ENCODE measurements around the gene B3GAT3.
A peak's percentile ranks its signal among the peaks of the same experiment; 100 is the strongest.
"Not testable (repeated sequence)": the region's sequence is repeated elsewhere in the genome, so short reads cannot be mapped to it uniquely, and the experiment has no call there.

Gene B3GAT3

DNA sequence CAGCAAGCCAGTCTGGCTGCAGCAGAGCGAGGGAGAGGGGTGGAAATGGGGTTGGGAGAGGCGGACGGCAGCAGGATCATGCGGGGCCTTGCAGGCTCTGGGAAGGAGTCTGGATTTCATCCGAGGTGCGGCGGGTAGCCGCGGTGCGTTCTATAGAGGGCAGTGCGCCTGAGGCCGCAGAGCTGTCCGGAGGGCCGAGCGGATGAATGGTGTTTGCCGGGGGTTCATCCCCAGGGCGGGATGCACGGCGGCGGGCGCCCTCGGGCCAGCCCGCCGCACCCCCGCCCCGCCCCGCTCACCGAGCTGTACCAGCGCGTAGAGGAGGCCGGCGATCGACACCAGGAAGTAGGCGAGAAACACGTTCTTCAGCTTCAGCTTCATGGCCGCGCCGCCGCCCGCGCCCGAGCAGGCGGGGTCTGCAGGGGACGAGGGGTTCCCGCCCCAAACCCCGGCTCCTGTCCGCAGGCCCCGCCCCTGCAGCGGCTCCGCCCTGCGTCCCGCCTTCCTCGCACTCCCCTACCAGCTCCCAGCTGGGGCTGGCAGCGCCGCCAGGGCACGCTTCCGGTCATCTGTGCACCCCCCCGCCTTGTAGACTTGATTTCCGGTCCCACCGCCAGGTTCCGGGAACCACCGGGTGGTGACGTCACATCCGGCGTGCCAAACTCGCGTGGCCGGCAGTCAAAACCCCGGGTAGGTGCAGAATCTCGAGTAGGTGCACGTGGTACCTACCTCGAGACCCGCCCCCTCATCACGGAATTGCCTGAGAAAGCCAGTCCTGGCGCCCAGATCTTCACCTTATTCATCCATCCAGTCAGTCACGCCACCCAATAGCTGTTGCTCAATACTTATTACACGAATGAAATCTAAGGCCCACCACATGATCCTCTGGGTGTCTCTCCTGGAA is at the start of gene B3GAT3:
Gene B3GAT3 (minus strand): TSS at position 420 of the 904 bp plus-strand sequence. CDS start 39 bp downstream, at position 381.
- DNase-seq (ENCODE audit: low read depth in 2 of 2) = peak; percentile 81 to 87

DNA sequence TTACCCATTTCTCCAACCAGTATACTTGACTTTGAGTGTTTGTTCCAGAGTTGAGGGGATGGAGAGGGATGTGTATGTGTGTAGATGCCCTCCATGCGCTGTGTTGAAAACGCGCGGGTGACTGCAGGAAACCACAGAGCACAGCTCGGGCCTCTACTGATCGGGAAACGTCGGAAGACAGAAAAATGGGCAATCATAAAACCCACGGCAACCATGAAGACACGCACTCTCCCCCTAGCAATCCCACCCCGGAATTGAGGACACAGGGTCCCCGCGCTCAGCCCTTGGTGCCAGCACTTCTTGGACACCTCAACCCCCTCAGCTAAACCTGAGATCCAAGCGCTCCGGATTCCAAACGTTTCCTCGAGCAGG is 49.4 kb upstream of the B3GAT3 start:
- peak in 1 of 2 experiments; percentile 70 for DNase-seq (ENCODE audit: low read depth in 2 of 2)

- no peak for DNase-seq (ENCODE audit: low read depth in 2 of 2)
Observed at GRCh38 chr11:62669420-62670161, 47.8 kb upstream of the B3GAT3 start.

DNA sequence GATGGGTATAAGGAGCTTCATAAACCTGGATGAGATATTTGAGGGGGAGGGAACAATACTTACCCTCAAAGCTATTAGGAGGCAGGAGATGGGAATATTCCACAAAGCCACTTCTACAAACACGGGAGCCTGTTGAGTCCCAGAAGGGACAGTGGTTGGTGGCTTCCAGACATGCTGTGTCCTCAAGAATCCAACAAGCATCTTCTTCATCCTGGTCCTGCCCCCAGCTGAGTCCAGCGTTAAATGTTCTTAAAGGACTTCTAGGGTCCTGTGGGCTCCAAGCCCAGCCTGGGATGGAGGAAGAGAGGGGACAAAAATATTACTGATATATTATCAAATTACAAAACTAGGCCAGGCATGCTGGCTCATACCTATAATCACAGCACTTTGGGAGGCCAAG is 45.7 kb upstream of the B3GAT3 start:
- no peak for DNase-seq (ENCODE audit: low read depth in 2 of 2)

DNA sequence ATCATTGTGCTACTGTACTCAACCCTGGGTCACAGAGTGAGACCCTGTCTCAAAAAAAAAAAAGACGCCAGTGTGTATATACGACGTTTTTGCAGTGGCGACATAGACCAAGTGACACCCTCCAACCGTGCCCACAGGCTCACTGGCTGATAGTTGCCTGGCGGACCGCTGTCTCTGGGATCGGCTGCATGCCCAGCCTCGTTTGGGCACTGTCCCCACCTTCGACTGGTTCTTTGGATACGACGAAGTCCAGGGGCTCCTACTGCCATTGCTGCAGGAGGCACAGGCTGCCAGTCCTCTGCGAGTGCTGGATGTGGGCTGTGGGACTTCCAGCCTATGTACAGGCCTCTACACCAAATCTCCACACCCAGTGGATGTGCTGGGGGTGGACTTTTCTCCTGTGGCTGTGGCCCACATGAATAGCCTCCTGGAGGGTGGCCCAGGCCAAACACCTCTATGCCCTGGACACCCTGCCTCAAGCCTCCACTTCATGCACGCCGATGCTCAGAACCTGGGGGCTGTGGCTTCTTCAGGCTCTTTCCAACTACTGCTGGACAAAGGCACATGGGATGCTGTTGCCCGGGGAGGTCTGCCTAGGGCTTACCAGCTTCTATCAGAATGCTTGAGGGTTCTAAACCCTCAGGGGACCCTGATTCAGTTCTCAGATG is 44.6 kb upstream of the B3GAT3 start:
- no peak for DNase-seq (ENCODE audit: low read depth in 2 of 2)

DNA sequence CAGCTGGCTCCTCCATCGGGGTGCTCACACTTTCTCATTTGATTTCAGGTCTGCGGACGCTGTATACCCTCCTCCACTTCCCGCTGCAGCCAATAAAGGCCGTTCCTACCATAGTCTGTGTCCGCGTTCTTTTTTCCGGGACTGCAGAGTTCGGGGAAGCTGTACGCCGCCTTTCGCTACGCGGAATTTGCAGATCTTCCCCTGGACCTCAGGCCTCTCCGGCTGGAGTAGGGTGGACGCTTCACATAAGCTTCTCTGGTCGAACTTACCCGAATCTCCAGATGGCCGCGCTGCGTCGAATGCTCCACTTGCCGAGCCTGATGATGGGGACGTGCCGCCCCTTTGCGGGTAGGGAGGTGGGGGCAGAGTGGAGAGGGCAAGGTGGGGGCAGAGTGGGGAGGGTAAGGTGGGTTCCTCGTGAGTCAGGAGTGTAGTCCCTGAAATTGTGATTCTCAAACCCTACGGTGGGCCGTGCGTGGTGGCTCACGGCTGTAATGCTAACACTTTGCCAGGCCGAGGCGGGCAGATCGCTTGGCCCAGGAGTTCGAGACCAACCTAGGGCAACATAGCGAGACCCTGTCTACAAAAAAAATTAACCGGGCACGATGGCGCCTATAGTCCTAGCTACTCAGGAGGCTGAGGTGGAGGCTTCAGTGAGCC is 43.9 kb upstream of the B3GAT3 start:
- DNase-seq (ENCODE audit: low read depth in 2 of 2) = no peak

- DNase-seq (ENCODE audit: low read depth in 2 of 2) = peak; percentile 83 to 85
Observed at GRCh38 chr11:62665075-62665598, 43.4 kb upstream of the B3GAT3 start, which contains the start of the genes C11orf98 and CSKMT. Gene C11orf98 (minus strand): TSS chr11:62665210. CDS start chr11:62665169, 41 bp downstream. Gene CSKMT (plus strand): TSS chr11:62665312. CDS start chr11:62665880, 568 bp downstream.

GRCh38 chr11:62664405-62665074 is 42.8 kb upstream of the B3GAT3 start:
- no peak for DNase-seq (ENCODE audit: low read depth in 2 of 2)

- no peak for DNase-seq (ENCODE audit: low read depth in 2 of 2)
Observed at GRCh38 chr11:62656796-62657429, 35.1 kb upstream of the B3GAT3 start.

- no peak for DNase-seq (ENCODE audit: low read depth in 2 of 2)
Observed at GRCh38 chr11:62654297-62654696, 32.5 kb upstream of the B3GAT3 start.

DNA sequence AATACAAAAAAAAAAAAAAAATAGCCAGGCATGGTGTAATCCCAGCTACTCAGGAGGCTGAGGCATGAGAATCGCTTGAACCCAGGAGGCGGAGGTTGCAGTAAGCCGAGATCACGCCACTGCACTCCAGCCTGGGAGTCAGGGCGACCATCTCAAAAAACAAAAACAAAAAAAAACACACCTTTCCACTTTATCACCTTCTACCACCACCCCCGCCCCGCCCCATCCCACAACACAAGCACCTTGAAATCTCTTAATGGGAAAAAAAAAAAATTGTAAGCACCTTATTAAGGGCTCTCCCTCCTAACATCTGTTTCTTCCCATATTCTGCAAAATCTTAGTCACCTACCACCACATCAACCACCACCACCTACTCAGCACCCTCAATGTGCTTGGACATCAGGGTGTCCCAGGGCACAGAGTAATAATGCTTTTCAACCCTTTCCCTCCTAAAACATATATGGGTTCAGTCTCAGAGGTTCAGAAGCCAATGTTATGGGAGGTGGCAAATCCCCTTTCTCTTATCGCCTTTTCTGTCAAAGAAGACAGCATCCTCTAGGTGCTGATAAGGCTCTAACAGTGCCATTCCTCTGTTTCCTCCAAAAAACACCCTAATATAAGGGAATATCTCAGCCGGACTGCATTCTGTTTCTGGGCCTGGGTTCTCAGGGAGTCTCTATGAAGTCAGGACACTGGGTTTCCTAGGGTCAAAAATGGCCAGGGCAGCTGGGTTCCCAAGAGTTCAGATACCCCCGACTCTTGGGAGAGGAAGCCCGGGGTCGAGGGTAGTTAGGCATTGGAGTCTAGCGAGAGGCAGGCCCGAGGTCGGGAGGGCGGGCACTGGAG is 30.6 kb upstream of the B3GAT3 start:
- DNase-seq (ENCODE audit: low read depth in 2 of 2) = no peak

- not testable (repeated sequence) for DNase-seq (ENCODE audit: low read depth in 2 of 2)
Observed at GRCh38 chr11:62650283-62650682, 28.5 kb upstream of the B3GAT3 start.

DNA sequence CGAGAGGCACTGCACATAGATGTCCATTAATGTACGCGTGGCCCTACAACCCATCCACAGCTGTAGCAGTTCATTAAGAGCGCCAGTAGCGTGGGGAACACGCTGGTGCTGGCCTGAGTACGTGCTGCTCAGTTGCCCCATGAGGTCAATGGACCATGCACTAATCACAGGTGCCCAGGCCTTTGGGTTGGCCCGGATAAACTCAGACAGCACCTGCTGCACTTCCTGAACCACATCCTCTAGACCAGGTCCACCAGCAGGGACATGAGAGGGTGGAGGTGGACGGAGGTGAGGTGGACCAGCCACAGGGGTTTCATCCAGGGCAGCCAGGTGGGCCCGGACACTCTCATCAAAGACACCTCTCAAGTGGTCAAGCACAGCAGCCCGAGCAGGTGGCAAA is 27.7 kb upstream of the B3GAT3 start:
- no peak for DNase-seq (ENCODE audit: low read depth in 2 of 2)

DNA sequence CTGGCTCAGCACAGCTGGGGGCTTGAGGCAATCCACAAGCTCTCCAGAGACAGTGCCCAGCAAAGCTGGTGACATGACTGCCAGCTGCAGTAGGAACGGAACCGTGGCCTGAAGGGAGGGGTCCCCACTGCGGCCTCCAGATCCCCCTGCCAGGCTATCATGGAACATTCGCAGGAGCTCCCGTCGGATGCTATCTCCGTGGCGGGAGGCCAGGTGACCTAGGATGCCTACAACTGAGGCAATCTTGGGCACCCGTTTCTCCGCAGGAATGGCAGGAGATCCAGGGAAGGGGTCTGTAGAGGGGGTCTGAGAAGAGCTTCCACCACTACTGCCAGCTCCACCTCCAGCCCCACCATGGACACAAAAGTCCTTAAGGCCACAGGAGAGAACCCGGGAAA is 27.2 kb upstream of the B3GAT3 start:
- no peak for DNase-seq (ENCODE audit: low read depth in 2 of 2)

DNA sequence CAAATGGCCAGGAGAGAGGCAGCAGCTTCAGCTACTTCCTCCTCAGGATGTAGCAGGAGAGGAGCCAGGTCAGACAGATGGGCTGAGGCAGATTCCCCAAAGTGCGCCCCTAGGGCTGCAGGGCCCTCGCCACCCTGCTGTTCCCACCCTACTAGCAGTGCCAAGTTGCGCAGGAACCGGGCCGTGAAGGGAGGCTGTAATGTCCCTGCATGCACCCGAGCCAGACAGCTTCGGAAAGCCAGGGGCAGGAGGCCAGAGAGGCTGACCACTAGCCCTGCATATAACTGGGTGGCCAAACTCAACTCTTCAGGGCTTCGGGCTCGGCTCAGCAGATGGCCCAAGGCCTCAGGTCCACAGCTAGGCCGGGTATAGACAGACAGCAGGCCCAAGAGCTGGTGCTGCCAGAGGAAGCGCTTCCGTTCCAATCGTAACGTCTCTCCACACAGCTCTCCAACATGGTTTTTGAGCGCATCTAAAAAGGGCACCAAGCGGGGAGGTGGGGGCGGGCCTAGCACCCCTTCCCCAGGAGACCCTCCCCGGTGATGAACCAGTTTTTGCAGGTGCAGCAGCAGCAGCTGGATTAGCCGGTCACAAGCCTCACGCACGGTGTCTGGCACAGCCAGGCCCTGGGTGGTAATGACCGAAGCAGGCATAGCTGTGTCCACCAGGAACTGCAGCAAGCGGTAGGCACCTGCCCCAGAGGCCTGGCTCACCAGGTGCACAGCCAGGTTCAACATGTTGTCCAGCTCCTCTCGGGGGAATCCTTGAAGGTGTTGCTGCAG is 26.6 kb upstream of the B3GAT3 start:
- DNase-seq (ENCODE audit: low read depth in 2 of 2) = no peak

DNA sequence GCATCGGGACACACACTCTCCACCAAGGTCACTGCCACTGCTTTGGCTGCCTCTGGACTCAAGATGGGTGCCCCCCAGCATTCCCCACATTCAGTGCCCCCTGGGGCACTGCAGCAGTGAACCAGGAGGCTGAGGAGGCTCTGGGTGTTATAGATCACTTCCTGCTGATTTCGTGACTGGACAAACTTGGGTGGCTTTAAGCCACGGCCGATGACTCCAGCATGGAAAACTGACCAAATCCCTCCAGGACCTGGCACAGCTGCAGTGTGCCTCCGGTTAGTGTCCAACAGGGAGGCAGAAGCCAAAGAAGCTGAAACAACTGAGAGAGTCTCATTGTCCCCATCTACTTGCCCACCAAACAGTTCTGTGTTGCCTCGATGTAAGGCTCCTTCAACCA is 25.8 kb upstream of the B3GAT3 start:
- no peak for DNase-seq (ENCODE audit: low read depth in 2 of 2)

DNA sequence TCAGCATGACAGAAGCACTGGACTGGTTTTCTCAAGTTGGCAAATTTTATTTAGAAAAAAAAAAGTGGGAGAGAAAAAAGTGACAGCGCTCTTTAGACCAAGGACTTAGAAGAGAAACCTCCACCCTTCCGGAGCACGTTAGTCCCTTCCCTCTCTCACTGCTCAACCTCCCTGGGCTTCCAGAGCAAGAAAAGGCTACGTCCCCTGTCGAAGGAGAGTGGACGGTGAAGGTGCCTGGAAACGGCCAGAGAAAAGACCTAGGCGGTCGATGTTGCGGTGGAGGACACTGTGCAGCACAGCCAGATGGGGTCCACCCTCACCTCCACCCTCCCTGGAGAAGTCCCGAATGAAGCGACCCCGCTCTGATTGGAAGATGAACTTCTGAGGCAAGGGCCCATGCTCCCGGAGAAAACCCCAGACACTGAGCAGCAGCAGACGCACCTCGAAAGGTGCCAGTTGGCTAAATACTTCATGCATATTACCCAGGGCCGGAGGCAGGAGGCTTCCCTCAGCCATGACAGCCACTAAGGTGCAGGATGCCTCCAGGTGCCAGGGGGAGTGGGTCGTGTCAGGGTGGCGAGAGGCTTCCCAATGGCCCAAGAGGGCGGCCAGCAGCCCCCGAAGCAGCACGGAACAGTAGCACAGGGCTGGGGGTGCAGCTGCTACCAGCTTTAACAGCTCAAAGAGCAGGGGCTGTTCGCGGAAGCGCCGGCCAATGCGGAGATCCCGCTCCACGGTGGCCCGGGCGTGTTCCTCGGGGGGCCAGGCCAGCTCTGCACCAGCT is 25.2 kb upstream of the B3GAT3 start:
- no peak for DNase-seq (ENCODE audit: low read depth in 2 of 2)
